ENCODE measurements around the gene VHLL.
A peak's percentile ranks its signal among the peaks of the same experiment; 100 is the strongest.

VHLL gene

DNA sequence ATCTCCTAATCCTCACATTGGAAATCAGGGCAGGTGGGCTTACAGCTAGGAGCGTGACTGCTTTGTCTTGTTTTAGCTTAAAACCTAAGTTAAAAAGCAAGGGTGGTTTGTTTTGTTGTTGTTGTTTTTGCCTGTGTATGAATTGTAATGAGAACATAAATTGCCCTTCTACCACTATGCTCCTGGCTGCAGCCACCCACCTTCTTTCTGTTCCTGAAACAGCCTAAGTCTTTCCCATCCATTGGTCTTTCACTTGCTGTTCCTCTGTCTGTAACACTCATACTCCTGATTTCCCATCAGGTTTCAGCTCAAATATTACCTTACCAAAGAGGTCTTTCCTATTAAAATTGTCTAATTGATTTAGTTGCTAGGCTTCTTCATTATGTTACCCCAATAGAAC, 15.6 kb downstream of the VHLL start:
- DNase-seq (ENCODE audit: low read depth), result no peak
- TF ChIP-seq, protein P1, sequence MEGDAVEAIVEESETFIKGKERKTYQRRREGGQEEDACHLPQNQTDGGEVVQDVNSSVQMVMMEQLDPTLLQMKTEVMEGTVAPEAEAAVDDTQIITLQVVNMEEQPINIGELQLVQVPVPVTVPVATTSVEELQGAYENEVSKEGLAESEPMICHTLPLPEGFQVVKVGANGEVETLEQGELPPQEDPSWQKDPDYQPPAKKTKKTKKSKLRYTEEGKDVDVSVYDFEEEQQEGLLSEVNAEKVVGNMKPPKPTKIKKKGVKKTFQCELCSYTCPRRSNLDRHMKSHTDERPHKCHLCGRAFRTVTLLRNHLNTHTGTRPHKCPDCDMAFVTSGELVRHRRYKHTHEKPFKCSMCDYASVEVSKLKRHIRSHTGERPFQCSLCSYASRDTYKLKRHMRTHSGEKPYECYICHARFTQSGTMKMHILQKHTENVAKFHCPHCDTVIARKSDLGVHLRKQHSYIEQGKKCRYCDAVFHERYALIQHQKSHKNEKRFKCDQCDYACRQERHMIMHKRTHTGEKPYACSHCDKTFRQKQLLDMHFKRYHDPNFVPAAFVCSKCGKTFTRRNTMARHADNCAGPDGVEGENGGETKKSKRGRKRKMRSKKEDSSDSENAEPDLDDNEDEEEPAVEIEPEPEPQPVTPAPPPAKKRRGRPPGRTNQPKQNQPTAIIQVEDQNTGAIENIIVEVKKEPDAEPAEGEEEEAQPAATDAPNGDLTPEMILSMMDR (IDR thresholded peaks at IDR 0.05; ENCODE audit: control insufficient read depth, insufficient read depth, low read depth, low read length, missing control alignments), result no peak
- H3K4me3 ChIP-seq (ENCODE audit: control insufficient read depth, low read depth, low read length), result peak overlapping the region; percentile 71

DNA sequence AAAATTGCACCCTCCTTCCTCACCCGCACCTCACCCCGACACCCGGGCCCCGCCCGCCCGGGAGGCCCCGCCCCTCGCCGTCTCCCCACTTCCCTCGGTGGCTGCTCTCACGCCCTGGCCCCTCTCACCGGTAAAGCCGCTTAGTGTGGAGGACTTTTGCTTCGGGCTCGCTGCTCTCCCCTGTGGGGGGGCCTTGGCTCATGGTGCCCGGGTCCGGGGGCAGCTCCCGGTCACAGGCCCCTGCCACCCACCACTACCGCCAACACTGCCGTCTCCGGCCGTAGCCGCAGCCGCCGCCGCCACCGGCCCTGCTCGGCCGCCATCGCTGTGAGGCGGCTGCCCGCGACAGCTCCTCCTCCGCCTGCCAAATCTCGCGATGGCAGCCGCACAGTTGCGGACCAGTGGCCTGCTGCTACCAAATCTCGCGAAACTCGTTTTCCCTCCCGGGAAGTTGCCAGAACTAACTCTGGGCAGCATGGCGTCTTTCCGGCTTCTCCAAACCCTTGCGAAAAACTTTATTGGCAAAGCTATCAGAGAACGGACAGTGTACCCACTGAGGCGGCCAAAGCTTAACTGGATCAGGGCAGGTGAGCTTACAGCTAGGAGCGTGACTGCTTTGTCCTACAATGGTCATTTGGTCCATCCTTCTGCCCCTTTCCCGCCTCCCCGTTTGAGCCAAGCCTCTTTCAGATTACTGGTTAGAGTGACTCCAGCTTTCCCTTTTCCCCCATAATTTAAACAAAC, 16.5 kb downstream of the VHLL start, which contains the start of gene SMG5:
Gene SMG5, minus strand, starts transcription at position 347 of the 744 bp plus-strand sequence. Its CDS starts 145 bp downstream, at position 202.
- peak; percentile 97 for DNase-seq (ENCODE audit: low read depth)
- TF ChIP-seq, protein P1 (IDR thresholded peaks at IDR 0.05; ENCODE audit: control insufficient read depth, insufficient read depth, low read depth, low read length, missing control alignments), result no peak
- peak within 1 kb of the TSS; percentile 71 for H3K4me3 ChIP-seq (ENCODE audit: control insufficient read depth, low read depth, low read length)

DNA sequence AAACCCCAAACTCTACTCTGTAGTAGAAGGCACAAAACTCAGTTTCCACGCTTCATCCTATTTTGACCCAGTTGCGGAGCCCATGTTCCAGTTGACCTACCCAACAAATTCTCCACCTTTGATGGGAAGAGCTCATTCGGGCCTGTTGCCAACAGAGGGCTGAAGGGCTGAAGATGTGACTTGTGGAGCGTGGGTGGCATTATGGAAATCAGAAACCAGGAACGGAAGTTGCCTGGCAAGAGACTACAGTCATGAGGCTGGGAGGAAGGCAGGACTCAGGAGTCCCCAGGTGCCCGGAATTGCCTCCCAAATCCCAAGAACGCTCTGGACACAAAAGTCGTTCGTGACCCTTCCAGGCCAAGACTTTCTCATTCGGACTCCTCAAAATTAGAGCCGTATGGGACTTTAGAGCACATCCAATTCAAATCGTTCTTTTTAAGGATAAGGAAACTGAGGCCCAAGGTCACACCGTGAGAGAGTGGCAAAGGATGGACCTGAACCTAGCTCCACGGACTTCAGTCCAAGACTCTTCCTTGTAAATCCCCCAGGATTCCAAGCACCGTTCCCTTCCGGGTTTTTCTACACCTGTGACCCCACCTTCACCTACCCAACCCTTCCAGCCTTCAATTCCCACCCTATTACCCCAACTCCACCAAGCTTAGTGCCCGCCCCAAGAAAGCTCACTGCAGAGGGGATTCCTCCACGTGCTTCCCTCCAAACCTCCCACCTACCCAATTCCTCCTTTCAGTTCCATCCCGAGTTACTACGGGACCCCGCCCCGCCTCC, 17.2 kb downstream of the VHLL start:
- DNase-seq (ENCODE audit: low read depth), result no peak
- TF ChIP-seq, protein P1 (IDR thresholded peaks at IDR 0.05; ENCODE audit: control insufficient read depth, insufficient read depth, low read depth, low read length, missing control alignments), result no peak
- peak overlapping the region; percentile 71 for H3K4me3 ChIP-seq (ENCODE audit: control insufficient read depth, low read depth, low read length)

DNA sequence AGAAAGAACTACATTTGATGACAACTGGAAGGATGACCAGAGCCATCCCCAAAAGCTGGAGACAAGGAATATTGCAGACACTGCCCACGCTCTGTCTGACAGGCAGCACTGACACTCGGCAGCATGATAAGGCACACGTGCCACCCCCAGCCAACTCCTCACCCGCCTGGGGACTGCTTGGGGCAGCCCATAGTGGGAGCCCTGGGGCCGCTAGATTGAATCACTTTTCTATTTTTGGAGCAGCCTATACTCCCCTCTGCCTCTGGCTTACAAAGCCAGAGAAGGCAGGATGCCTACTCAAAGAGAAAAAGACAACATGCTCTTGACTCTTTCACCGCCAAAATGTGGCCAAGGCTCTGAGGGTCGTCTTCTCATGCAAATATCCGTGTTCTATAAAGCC, 17.8 kb downstream of the VHLL start:
- H3K4me3 ChIP-seq (ENCODE audit: control insufficient read depth, low read depth, low read length), result peak overlapping the region; percentile 71
- TF ChIP-seq, protein P1 (IDR thresholded peaks at IDR 0.05; ENCODE audit: control insufficient read depth, insufficient read depth, low read depth, low read length, missing control alignments), result peak; percentile 2
- DNase-seq (ENCODE audit: low read depth), result no peak

DNA sequence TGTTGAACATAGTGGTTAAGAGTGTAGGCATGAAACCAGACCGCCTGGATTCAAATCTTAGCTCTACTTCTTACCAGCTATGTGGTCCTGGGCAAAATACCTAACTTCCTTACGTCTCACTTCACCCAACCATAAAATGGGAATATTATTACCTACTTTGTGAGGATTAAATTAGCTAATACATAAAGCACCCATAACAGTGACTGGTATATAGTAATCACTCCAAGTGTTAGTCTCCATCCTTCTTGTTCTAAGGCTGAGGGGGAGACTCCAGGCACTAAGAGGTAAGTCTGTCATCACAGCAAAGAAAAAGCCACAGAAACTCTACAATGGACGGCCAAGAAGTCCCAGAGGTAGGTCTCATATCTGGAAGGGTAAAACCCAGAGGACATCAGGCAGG, 19.3 kb downstream of the VHLL start:
- TF ChIP-seq, protein P1 (IDR thresholded peaks at IDR 0.05; ENCODE audit: control insufficient read depth, insufficient read depth, low read depth, low read length, missing control alignments), result no peak
- no peak overlapping the region for H3K4me3 ChIP-seq (ENCODE audit: control insufficient read depth, low read depth, low read length)
- no peak for DNase-seq (ENCODE audit: low read depth)

DNA sequence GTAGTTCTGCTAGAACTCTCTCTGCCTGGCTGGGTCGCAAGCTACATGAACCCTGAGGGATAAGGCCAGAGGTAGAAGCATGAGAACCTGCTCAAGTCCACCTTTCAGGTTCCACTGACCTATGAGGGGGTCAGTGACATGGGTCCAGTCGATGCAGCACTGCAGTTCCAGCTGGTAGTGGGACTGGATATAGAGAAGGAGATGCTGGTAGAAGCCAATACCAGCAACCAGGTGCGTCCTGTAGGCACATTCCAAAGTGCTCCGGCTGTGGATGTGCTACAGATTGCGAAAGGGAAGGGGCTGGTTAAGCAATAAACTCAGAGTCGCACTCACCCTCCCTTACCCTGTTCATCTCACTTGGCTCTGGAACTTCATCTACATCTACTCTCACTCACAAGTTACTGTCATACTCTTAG, 22.1 kb downstream of the VHLL start:
- H3K4me3 ChIP-seq (ENCODE audit: control insufficient read depth, low read depth, low read length), result no peak overlapping the region
- TF ChIP-seq, protein P1 (IDR thresholded peaks at IDR 0.05; ENCODE audit: control insufficient read depth, insufficient read depth, low read depth, low read length, missing control alignments), result no peak
- no peak for DNase-seq (ENCODE audit: low read depth)
